ENCODE results near the gene ZKSCAN7. TPM values are rescaled to one million over a fixed set of nuclear protein-coding genes. Genes with fewer than 3 reads are reported as not detected.
A peak's percentile ranks its signal among the peaks of the same experiment; 100 is the strongest.

The ZKSCAN7 gene
- polyA plus RNA-seq = 23.9 and 25.9 TPM in 2 replicates
- polyA minus RNA-seq = 31.1 and 36.0 TPM in 2 replicates

- Histone ChIP-seq H3K27ac (ENCODE audit: low read length) (peak within 1 kb of the TSS; percentile 83), H3K27me3 (ENCODE audit: insufficient read depth, low read depth, low read length) (no peaks in the 10 kb centered on the region), H2AFZ (ENCODE audit: low read depth, low read length) (peak within 1 kb of the TSS; percentile 96), H3K36me3 (ENCODE audit: insufficient read depth, low read length) (no peaks in the 10 kb centered on the region), H3F3A (ENCODE audit: insufficient read depth, low read length, poor library complexity, severe bottlenecking) (no peaks in the 10 kb centered on the region), H3K79me2 (replicated peaks; ENCODE audit: insufficient read depth, low read length) (peaks cover 13% of the 10 kb centered on the region), H3K9me2 (ENCODE audit: insufficient read depth, low read length) (no peaks in the 10 kb centered on the region), H3K9ac (ENCODE audit: low read length) (peak within 1 kb of the TSS; percentile 85), H4K20me1 (ENCODE audit: insufficient read depth) (no peaks in the 10 kb centered on the region), H3K9me3 (ENCODE audit: low read length) (no peaks in the 10 kb centered on the region), H3K4me3 (ENCODE audit: low read length) (peak within 1 kb of the TSS; percentile 84), H3K4me2 (ENCODE audit: low read length) (peak within 1 kb of the TSS; percentile 77)
- TF ChIP-seq EP300 (conservative IDR thresholded peaks at IDR 0.05; ENCODE audit: poor library complexity, severe bottlenecking) = no peak
- peak; percentile 42 for TF ChIP-seq MXI1 (conservative IDR thresholded peaks at IDR 0.05; ENCODE audit: poor library complexity, severe bottlenecking)
- peak; percentile 41 for TF ChIP-seq TAF1 (IDR thresholded peaks at IDR 0.05; ENCODE audit: low read depth)
- no peak for TF ChIP-seq EZH2 (IDR thresholded peaks at IDR 0.05; ENCODE audit: borderline replicate concordance, insufficient read depth, low read length, poor library complexity, severe bottlenecking)
- TF ChIP-seq, protein P1, sequence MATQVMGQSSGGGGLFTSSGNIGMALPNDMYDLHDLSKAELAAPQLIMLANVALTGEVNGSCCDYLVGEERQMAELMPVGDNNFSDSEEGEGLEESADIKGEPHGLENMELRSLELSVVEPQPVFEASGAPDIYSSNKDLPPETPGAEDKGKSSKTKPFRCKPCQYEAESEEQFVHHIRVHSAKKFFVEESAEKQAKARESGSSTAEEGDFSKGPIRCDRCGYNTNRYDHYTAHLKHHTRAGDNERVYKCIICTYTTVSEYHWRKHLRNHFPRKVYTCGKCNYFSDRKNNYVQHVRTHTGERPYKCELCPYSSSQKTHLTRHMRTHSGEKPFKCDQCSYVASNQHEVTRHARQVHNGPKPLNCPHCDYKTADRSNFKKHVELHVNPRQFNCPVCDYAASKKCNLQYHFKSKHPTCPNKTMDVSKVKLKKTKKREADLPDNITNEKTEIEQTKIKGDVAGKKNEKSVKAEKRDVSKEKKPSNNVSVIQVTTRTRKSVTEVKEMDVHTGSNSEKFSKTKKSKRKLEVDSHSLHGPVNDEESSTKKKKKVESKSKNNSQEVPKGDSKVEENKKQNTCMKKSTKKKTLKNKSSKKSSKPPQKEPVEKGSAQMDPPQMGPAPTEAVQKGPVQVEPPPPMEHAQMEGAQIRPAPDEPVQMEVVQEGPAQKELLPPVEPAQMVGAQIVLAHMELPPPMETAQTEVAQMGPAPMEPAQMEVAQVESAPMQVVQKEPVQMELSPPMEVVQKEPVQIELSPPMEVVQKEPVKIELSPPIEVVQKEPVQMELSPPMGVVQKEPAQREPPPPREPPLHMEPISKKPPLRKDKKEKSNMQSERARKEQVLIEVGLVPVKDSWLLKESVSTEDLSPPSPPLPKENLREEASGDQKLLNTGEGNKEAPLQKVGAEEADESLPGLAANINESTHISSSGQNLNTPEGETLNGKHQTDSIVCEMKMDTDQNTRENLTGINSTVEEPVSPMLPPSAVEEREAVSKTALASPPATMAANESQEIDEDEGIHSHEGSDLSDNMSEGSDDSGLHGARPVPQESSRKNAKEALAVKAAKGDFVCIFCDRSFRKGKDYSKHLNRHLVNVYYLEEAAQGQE (IDR thresholded peaks at IDR 0.05; ENCODE audit: borderline replicate concordance) = peak; percentile 73
- peak; percentile 74 for TF ChIP-seq POLR2AphosphoS5 (IDR thresholded peaks at IDR 0.05)
- peak; percentile 36 for TF ChIP-seq CTCF (IDR thresholded peaks at IDR 0.05; ENCODE audit: poor library complexity, severe bottlenecking)
These were observed at the start of gene ZKSCAN7 for GRCh38 chr3:44554626-44555592. TSS of gene ZKSCAN7 (plus strand) at chr3:44555193. CDS start at chr3:44557048, 1,855 bp downstream.

DNA sequence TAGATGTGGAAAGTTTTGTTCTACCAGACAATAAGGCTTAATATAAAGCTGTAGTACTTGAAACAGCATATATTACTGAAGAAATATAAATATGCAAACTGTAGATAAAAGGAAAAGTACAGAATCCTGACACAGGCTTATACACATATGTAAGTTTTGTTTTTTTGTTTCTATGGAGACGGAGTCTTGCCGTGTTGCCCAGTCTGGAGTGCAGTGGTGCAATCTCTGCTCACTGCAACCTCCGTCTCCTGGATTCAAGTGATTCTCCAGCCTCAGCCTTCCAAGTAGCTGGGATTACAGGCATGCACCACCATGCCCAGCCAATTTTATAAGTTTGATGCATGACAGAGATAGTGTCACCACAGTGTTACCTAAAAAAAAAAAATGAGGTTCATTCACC is 48.4 kb upstream of the ZKSCAN7 start:
- H3K9me2 ChIP-seq (ENCODE audit: insufficient read depth, low read length) = no peaks in the 10 kb centered on the region
- no peak overlapping the region for H3K27ac ChIP-seq (ENCODE audit: low read length)
- no peaks in the 10 kb centered on the region for H3K27me3 ChIP-seq (ENCODE audit: insufficient read depth, low read depth, low read length)
- H4K20me1 ChIP-seq (ENCODE audit: insufficient read depth) = no peaks in the 10 kb centered on the region
- H3K36me3 ChIP-seq (ENCODE audit: insufficient read depth, low read length) = peaks cover 11% of the 10 kb centered on the region
- H3K9ac ChIP-seq (ENCODE audit: low read length) = no peak overlapping the region
- no peak overlapping the region for H3K4me3 ChIP-seq (ENCODE audit: low read length)
- peaks cover 9% of the 10 kb centered on the region for H3K9me3 ChIP-seq (ENCODE audit: low read length)
- H3K79me2 ChIP-seq (replicated peaks; ENCODE audit: insufficient read depth, low read length) = peaks cover 71% of the 10 kb centered on the region
- no peaks in the 10 kb centered on the region for H3F3A ChIP-seq (ENCODE audit: insufficient read depth, low read length, poor library complexity, severe bottlenecking)
- H2AFZ ChIP-seq (ENCODE audit: low read depth, low read length) = no peak overlapping the region
- no peak overlapping the region for H3K4me2 ChIP-seq (ENCODE audit: low read length)
- no peak for TF ChIP-seq EP300 (conservative IDR thresholded peaks at IDR 0.05; ENCODE audit: poor library complexity, severe bottlenecking)
- TF ChIP-seq, protein P1 (IDR thresholded peaks at IDR 0.05; ENCODE audit: borderline replicate concordance) = no peak
- no peak for TF ChIP-seq MXI1 (conservative IDR thresholded peaks at IDR 0.05; ENCODE audit: poor library complexity, severe bottlenecking)
- no peak for TF ChIP-seq TAF1 (IDR thresholded peaks at IDR 0.05; ENCODE audit: low read depth)
- TF ChIP-seq SMC3 (conservative IDR thresholded peaks at IDR 0.05; ENCODE audit: poor library complexity) = no peak
- no peak for TF ChIP-seq CTCF (IDR thresholded peaks at IDR 0.05; ENCODE audit: poor library complexity, severe bottlenecking)
- TF ChIP-seq EZH2 (IDR thresholded peaks at IDR 0.05; ENCODE audit: borderline replicate concordance, insufficient read depth, low read length, poor library complexity, severe bottlenecking) = no peak
- TF ChIP-seq RAD21 (conservative IDR thresholded peaks at IDR 0.05) = no peak
- no peak for TF ChIP-seq POLR2AphosphoS5 (IDR thresholded peaks at IDR 0.05)
